HG02970 (cell line): ENCODE data around the gene TTBK1.

ENCODE experiments used
- ATAC-seq: cut with Tn5 transposase; IDR thresholded peaks from one replicate; pipeline ENCODE4 v1.9.1; 2021; ENCODE audit warnings: mild to moderate bottlenecking, moderate library complexity, moderate number of reproducible peaks; ENCODE audit not compliant: unreplicated experiment, low FRiP score

Gene TTBK1

GRCh38 chr6:43254138-43254817 lies 11.0 kb downstream of the TTBK1 start:
- ATAC-seq: no peak

GRCh38 chr6:43254846-43255245 lies 11.6 kb downstream of the TTBK1 start:
- no peak for ATAC-seq

- no peak for ATAC-seq
Measured at GRCh38 chr6:43255408-43256054, 12.2 kb downstream of the TTBK1 start.

- ATAC-seq: no peak
Measured at GRCh38 chr6:43256670-43257366, 13.5 kb downstream of the TTBK1 start.

- ATAC-seq: no peak
Measured at GRCh38 chr6:43257367-43258145, 14.3 kb downstream of the TTBK1 start.

- ATAC-seq: no peak
Measured at GRCh38 chr6:43258180-43258579, 14.9 kb downstream of the TTBK1 start.

GRCh38 chr6:43258807-43259686 lies 15.8 kb downstream of the TTBK1 start:
- ATAC-seq: no peak

GRCh38 chr6:43260791-43261190 lies 17.5 kb downstream of the TTBK1 start:
- ATAC-seq: no peak

GRCh38 chr6:43261198-43261597 lies 17.9 kb downstream of the TTBK1 start:
- ATAC-seq: no peak

- ATAC-seq: no peak
Measured at GRCh38 chr6:43262000-43262779, 18.9 kb downstream of the TTBK1 start.

GRCh38 chr6:43262780-43263313 lies 19.6 kb downstream of the TTBK1 start:
- no peak for ATAC-seq

GRCh38 chr6:43263314-43264178 lies 20.3 kb downstream of the TTBK1 start:
- ATAC-seq: no peak

- ATAC-seq: no peak
Measured at GRCh38 chr6:43264599-43265145, 21.4 kb downstream of the TTBK1 start.

GRCh38 chr6:43265564-43265963 lies 22.3 kb downstream of the TTBK1 start:
- ATAC-seq: no peak

- ATAC-seq: no peak
Measured at GRCh38 chr6:43267619-43268354, 24.5 kb downstream of the TTBK1 start.

GRCh38 chr6:43268355-43268700 lies 25.0 kb downstream of the TTBK1 start:
- ATAC-seq: no peak

GRCh38 chr6:43268782-43269272 lies 25.5 kb downstream of the TTBK1 start:
- ATAC-seq: no peak
